ENCODE data around the gene RTTN.
"Not testable (repeated sequence)": the region's sequence is repeated elsewhere in the genome, so short reads cannot be mapped to it uniquely, and the experiment has no call there.

RTTN gene

DNA sequence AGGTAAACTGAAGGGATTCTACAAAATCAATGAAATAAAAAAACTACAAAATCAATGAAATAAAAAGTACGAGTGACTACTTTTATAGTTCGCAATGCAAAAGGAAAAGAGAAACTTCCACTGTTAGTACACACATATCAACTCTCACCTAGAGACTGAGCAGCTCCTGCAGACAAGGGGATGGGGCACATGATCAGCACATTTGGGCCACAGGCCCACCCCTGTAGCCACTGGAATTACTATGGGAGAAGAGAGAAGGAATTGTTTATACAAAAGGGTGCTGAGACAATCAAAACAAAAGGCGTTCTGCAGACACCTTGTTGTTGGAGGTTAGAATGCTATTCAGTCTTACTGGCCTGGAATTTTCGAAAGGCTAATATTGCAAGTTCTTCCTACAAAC is 223.1 kb downstream of the RTTN start:
- H3K4me3 ChIP-seq (ENCODE audit: low read depth, low read length), result no peak overlapping the region

GRCh38 chr18:69981948-69982347 is 223.5 kb downstream of the RTTN start:
- H3K4me3 ChIP-seq (ENCODE audit: low read depth, low read length), result no peak overlapping the region

GRCh38 chr18:69980982-69981804 is 224.3 kb downstream of the RTTN start:
- no peak overlapping the region for H3K4me3 ChIP-seq (ENCODE audit: low read depth, low read length)

DNA sequence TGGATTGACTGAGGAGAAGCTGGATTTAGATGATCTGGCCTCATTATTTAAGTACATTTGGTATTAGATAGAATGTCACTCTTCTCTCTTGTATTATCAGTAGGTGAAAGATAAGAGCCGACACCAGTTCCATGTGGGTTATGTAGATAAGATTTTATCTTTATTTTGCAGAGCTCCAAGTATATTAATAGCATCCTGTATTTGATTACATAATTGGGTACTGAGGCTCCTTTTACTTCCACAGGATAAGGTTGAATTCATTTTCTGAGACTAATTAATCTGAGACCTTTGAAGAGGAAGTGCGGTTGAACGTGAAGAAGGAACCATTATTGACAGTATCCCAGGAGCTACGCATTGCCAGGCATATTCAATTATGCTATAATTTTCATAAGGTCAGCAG is 225.0 kb downstream of the RTTN start:
- no peak overlapping the region for H3K4me3 ChIP-seq (ENCODE audit: low read depth, low read length)

- H3K4me3 ChIP-seq (ENCODE audit: low read depth, low read length), result no peak overlapping the region
These were observed 226.5 kb downstream of the RTTN start for GRCh38 chr18:69978732-69979715.

DNA sequence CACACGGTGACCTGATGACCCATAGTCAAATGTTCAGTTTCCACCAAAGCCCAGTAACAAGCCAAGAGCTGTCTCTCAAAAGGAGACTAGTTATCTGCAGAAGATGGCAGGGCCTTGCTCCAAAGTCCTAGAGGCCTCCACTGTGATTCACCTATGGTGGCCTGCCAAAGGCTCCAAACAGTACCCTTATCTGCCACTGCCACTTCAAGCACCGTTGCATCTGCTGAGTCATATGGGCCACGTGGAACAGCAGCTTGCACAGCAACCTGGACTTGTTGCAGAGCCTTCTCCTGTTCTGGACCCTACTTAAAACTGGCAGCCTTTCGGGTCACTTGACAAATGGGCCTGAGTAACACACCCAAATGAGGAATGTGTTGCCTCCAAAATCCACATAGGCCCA is 230.2 kb downstream of the RTTN start:
- H3K4me3 ChIP-seq (ENCODE audit: low read depth, low read length), result not testable (repeated sequence)

DNA sequence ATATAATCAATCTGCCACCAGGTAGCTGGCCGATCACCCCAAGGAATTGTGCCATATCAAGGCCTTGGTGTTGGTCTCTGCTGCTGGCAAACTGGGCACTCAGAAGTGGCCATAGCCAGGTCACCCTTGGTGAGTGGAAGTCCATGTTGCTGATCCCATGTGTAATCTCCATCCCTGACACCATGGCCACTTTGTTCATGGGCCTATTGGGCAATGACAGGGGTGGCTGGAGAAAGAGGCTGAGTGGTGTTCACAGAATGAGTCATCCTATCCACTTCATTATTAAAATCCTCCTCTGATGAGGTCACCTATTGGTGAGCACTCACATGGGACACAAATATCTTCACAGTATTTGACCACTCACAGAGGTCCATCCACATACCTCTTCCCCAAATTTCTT is 231.1 kb downstream of the RTTN start:
- no peak overlapping the region for H3K4me3 ChIP-seq (ENCODE audit: low read depth, low read length)

DNA sequence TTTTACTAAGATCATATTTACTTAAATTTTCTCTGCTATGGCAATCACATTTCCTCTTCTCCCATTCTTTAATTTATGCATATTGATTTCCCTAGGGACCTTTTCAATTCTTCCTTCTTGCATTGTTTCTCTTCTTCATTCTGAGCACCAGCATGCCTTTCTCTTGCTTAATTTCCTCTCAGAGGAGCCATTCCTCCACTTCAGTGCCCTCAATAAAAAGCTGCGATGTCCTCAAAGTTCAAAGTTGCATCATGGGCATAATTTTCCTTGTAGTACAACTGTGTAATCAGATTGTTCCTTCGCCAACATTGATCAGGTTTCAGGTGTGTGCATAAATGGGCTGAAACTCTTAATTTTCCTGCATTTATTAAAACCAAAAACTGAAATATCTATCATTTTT is 236.0 kb downstream of the RTTN start:
- no peak overlapping the region for H3K4me3 ChIP-seq (ENCODE audit: low read depth, low read length)

DNA sequence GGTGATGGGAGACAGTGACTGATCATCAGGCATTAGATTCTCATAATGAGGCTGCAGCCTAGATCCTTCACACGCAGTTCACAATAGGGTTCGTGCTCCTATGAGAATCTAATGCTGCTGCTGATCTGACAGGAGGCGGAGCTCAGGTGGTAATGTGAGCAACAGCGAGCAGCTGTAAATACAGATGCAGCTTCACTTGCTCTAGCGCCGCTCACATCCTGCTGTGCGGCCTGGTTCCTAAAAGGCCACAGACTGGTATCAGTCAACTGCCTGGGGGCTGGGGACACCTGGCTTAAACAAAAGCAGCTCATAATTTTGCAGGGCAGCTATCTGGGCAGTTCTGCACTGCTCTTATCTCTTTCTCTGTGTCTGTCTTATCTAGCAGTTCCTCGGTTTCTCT is 237.4 kb downstream of the RTTN start:
- H3K4me3 ChIP-seq (ENCODE audit: low read depth, low read length), result no peak overlapping the region

DNA sequence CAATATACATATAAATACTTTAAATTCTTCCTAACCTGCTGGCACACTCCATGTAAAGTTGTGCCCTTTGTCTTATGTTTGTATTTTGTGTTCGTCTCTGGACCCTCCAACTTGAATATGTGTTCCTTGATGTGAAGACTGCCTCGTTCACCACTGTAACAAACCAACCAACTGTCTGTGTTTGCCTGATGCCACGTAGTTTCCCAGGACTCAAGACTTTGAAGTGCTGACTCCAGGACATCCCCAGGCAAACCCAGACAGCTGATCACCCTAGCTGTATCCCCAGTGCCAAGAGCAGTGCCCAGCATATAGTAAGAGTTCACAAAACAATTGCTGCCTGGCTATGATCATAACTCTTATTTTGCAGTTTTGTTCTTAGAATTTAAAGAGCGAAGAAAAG is 242.3 kb downstream of the RTTN start:
- H3K4me3 ChIP-seq (ENCODE audit: low read depth, low read length), result no peak overlapping the region

- no peak overlapping the region for H3K4me3 ChIP-seq (ENCODE audit: low read depth, low read length)
These were observed 243.8 kb downstream of the RTTN start for GRCh38 chr18:69961718-69962117.

DNA sequence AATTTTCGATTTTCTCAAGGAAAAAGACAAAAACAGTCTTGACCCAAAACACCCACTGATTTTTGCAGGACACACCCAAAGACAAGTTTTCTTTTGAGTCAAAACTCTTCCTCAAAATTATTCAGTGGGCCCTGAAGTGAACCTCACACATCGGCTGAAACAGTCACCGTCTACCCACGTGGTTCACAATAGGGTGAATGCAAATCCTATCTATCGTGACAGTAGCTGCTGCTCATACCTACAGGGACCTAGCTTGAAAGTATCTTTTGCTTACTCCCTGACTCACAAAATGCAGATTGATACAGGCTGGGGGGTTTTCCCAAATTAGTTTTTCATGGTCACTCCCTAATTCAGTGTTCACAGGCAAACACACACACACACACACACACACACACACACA is 247.1 kb downstream of the RTTN start:
- no peak overlapping the region for H3K4me3 ChIP-seq (ENCODE audit: low read depth, low read length)

DNA sequence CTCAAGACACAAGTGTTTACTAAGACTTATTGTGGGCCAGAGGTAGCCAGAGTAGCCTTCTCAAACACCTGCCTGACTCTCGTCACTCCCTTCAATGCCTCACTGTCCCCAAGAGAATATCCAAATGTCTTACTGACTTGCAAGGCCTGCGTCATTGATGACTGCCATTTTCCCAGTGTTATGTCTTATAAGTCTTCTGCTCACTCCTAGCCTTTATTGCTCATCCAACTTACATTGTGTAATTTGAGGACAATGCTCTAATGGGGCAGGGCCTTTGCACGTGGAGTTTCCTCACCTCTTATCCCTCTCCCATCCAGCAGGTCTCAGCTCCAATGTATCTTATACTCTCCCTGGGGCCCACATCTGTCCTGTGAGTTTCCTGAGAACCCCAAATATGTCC is 247.7 kb downstream of the RTTN start:
- H3K4me3 ChIP-seq (ENCODE audit: low read depth, low read length), result no peak overlapping the region

DNA sequence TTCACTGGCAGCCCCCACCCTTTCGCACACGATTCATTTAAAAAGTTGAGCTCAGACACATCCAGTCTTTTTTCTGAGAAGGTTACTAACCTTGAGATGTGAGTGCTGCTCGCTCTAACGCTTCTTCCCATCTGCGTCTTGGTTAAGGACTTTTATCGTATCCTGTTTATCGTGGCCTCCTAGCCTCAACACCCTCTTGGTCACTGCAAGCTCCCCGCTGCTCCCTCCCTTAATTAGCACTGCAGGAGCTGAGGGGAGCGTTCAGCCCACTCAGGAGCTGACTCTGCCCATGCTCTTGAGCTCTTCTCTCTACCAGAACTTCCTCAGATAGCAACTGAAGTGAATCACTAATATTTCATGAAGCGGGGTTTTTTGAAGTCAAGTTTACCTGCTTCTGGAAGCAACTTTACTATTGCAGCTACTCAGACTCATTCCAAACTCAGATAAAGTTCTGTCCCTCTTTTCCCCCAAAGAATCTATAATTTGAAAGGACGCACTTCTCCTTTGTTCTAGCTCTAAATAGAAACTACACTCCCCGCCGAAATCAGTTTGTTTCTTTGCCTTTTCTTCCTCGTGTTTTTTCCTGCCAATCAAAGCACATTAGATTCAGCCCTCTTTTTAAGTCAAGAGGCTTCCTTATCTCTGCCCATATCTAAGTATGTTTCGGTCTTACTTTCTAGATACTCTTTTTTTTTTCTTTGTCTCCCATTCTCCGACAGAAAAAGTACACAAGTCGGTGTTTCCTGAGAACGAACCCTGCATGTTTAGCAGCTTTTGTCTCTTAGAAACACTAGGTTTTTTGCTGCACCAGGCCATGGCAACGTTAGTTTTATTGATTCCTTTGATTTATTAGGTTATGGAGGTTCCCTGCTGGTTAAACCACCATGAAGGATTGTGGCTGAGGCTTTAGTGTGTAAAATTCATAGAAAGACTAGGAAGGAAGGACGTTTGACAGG is 248.5 kb downstream of the RTTN start:
- H3K4me3 ChIP-seq (ENCODE audit: low read depth, low read length), result no peak overlapping the region

DNA sequence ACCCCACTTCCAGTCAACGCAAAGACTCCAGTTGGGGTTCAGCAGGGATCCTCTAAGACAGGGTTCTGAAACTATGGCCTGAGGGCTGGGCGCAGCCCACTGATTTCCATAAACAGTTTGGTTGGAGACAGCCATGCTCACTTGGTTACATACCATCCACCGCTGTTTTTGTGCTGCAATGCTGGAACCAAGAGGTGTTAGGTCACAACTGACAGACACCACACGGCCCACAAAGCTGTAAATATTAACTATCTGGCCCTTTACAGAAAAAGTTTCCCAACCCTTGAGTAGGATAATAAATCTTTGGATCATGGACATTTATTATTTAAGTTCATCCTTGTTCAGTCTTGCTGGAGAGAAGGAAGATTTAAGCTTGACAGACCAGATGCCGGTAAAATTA is 249.4 kb downstream of the RTTN start:
- no peak overlapping the region for H3K4me3 ChIP-seq (ENCODE audit: low read depth, low read length)

DNA sequence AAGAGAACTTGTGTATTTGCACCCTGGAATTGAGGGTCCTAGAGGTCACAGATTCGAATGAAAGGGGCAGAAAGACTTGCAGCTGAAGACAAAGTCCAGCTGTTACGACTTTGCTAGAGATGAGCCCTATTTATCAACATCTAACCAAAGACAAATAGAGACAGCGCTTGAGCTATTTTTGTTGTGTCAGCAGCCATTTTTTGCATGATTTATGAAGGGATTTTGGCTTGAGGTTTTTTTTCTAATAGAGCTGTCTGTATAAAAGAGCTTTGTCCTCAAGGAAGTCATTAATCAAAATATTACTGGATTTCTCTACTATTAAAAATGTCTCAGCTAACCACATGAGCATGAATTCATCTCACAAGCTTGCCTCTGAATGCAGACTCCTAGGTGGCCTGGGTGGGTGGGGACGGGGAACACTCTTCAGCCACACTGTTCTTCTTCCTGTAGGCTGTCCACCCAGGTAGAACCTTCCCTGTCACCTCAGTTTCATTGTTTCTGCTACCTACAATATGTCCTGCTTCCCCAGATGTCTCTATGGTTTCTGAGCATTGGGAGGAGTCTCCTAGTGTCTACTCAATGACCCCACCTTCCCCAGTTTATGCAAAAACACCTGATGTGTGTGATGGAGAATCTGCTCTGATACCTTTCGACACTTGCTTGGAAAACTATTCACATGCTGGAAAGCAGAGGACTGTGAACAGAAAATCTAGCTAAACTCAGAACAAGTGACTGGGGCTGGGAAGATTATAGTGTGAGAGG is 250.6 kb downstream of the RTTN start:
- no peak overlapping the region for H3K4me3 ChIP-seq (ENCODE audit: low read depth, low read length)

GRCh38 chr18:69953191-69953590 is 252.3 kb downstream of the RTTN start:
- H3K4me3 ChIP-seq (ENCODE audit: low read depth, low read length), result no peak overlapping the region

All from iPS-11a (cell line).